ENCODE results near the gene DUOX2. TPM values are rescaled to one million over a fixed set of nuclear protein-coding genes. Genes with fewer than 3 reads are reported as not detected.

The DUOX2 gene
- total and polyA plus RNA-seq, 2 of the 8 experiments (the other 6 are each of a cell fraction or from before 2014, with no cell fraction given): 0.08 TPM; not detected in 1

DNA sequence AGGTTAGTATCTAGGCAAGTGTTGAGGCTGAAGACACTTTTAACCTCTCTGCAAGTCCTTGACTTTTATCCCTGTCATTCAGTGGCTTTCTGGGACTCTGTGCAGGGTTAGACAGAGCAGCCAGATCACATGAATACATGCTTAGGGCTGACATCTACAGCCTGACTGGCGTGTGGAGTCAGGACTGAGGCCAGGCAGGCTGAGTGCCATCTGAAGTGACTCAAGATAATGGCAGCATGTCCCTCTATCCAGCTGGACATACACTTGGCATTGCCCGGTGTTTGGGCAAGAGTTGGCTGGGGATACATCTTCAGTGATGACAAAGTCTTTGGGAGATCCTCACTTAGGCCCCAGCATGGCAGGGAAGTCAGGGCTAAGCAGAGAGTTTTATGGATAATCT is 22.4 kb downstream of the DUOX2 start:
- Histone ChIP-seq H3K4me2 (ENCODE audit: insufficient read depth in 1 of 2, low read depth in 2 of 2, low read length in 2 of 2) (no peak overlapping the region), H4K8ac (ENCODE audit: extremely low read depth, insufficient read depth, low read length) (no peak overlapping the region), H3K4ac (replicated peaks; ENCODE audit: insufficient read length, low read depth, low read length) (no peak overlapping the region), H3K18ac (ENCODE audit: extremely low read depth, low read length) (no peak overlapping the region), H2BK12ac (ENCODE audit: low read depth, low read length) (no peak overlapping the region), H4K91ac (replicated peaks; ENCODE audit: insufficient read length, low read length) (no peak overlapping the region), H3K56ac (replicated peaks; ENCODE audit: insufficient read length, low read depth, low read length) (no peak overlapping the region), H3K23ac (ENCODE audit: insufficient read length) (no peak overlapping the region), H2AFZ (ENCODE audit: low read length) (no peak overlapping the region), H3K27me3 (replicated peaks in 1 of 4; ENCODE audit: control insufficient read depth in 3 of 4, extremely low read depth in 1 of 4, insufficient read depth in 3 of 4, low read length in 3 of 4) (no peaks in the 10 kb centered on the region), H3K4me1 (replicated peaks in 1 of 4; ENCODE audit: control insufficient read depth in 3 of 4, insufficient read depth in 4 of 4, low read length in 3 of 4) (no peaks in the 10 kb centered on the region; a peak in 1 of 7 replicates), H4K20me1 (replicated peaks in 1 of 2; ENCODE audit: control insufficient read depth in 1 of 2, insufficient read depth in 2 of 2, low read length in 2 of 2) (no peaks in the 10 kb centered on the region), H3K4me3 (ENCODE audit: extremely low read depth in 1 of 4, insufficient read depth in 2 of 4, low read depth in 3 of 4, low read length in 4 of 4) (no peak overlapping the region), H3K9ac (replicated peaks in 1 of 4; ENCODE audit: extremely low read depth in 1 of 4, low read depth in 3 of 4, low read length in 3 of 4) (no peak overlapping the region), H2BK20ac (ENCODE audit: low read length) (no peak overlapping the region), H2AK5ac (ENCODE audit: low read depth, low read length) (no peak overlapping the region), H3K79me1 (ENCODE audit: low read depth, low read length) (no peaks in the 10 kb centered on the region), H3K36me3 (ENCODE audit: control insufficient read depth in 2 of 4, insufficient read depth in 4 of 4, low read length in 3 of 4) (no peaks in the 10 kb centered on the region), H3K9me3 (ENCODE audit: insufficient read depth in 2 of 2, low read depth in 1 of 2, low read length in 1 of 2) (no peaks in the 10 kb centered on the region), H3K27ac (ENCODE audit: low read depth, low read length) (no peak overlapping the region), H4K5ac (ENCODE audit: insufficient read length, low read depth, low read length) (no peak overlapping the region), H3K79me2 (ENCODE audit: control insufficient read depth in 1 of 2, insufficient read depth in 2 of 2, low read length in 2 of 2) (no peaks in the 10 kb centered on the region), H3K14ac (ENCODE audit: insufficient read length) (no peak overlapping the region), H2BK15ac (ENCODE audit: low read length) (no peak overlapping the region), H2BK120ac (replicated peaks; ENCODE audit: low read depth, low read length) (no peak overlapping the region), H2BK5ac (ENCODE audit: low read depth, low read length) (no peak overlapping the region), H3K23me2 (ENCODE audit: low read depth, low read length) (no peaks in the 10 kb centered on the region)
- no peak for DNase-seq (ENCODE audit: low read depth in 1 of 2, low spot score in 2 of 2)
- WGBS, 2 experiments (ENCODE audit: extremely low coverage in 1 of 2, insufficient coverage in 1 of 2, insufficient read length in 1 of 2, insufficient replicate concordance in 2 of 2, low coverage in 1 of 2, low lambda C conversion rate in 2 of 2, missing lambda C conversion rate in 1 of 2): 87% methylated on average over 2 of the region's 2 CpGs; no CpG with 5 or more reads in 1 of the 2 experiments
- CTCF ChIA-PET (ENCODE audit: partially characterized antibody): no interaction called here
- no peak for FAIRE-seq
- POLR2A ChIA-PET (ENCODE audit: partially characterized antibody): no interaction called here
- TF ChIP-seq TCF12 (IDR thresholded peaks at IDR 0.05; ENCODE audit: low read depth, low read length) (no peak), CHD1 (IDR thresholded peaks at IDR 0.05; ENCODE audit: low read depth, low read length) (no peak), BRCA1 (IDR thresholded peaks at IDR 0.05; ENCODE audit: low read depth, low read length) (no peak), SAP30 (IDR thresholded peaks at IDR 0.05; ENCODE audit: insufficient read depth, insufficient replicate concordance, low read length) (no peak), SP2 (IDR thresholded peaks at IDR 0.05; ENCODE audit: low read length) (no peak), YY1 (IDR thresholded peaks at IDR 0.05; ENCODE audit: low read depth, low read length) (no peak)
- TF ChIP-seq, protein P1, sequence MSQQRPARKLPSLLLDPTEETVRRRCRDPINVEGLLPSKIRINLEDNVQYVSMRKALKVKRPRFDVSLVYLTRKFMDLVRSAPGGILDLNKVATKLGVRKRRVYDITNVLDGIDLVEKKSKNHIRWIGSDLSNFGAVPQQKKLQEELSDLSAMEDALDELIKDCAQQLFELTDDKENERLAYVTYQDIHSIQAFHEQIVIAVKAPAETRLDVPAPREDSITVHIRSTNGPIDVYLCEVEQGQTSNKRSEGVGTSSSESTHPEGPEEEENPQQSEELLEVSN (IDR thresholded peaks at IDR 0.05): no peak
